GM21360 (cell line): Measurements from ENCODE around the gene STEAP1B.

Source experiments
- ATAC-seq: cut with Tn5 transposase; IDR thresholded peaks from one replicate; pipeline ENCODE4 v1.9.1; 2021; ENCODE audit warnings: mild to moderate bottlenecking, moderate library complexity; ENCODE audit not compliant: unreplicated experiment

The STEAP1B gene

GRCh38 chr7:22373911-22374310 is 126.1 kb downstream of the STEAP1B start:
- no peak for ATAC-seq

GRCh38 chr7:22373388-22373787 is 126.6 kb downstream of the STEAP1B start:
- no peak for ATAC-seq

GRCh38 chr7:22372863-22373262 is 127.1 kb downstream of the STEAP1B start:
- ATAC-seq, result no peak

GRCh38 chr7:22371878-22372277 is 128.1 kb downstream of the STEAP1B start:
- ATAC-seq, result no peak
